GM12891 (cell line): ENCODE measurements around the gene SRGAP3.

Source experiments
- POLR2A ChIP-seq: IDR thresholded peaks from 2 replicates; pipeline ENCODE4 v1.6.1; 2011; ENCODE audit warnings: low read depth, low read length, control low read depth
- POLR2AphosphoS5 ChIP-seq: IDR thresholded peaks from 2 replicates; pipeline ENCODE4 v1.6.1; 2011; ENCODE audit warnings: low read depth, low read length, control low read depth
- POU2F2 ChIP-seq: IDR thresholded peaks from 2 replicates; pipeline ENCODE4 v1.6.1; 2011; ENCODE audit warnings: low read depth, mild to moderate bottlenecking, control low read depth, low read length, moderate library complexity
- TAF1 ChIP-seq: IDR thresholded peaks from 2 replicates; pipeline ENCODE4 v1.6.1; 2011; ENCODE audit warnings: low read depth, low read length, control low read depth

GRCh38 chr3:8954938-8955763 lies 294.3 kb downstream of the SRGAP3 start:
- no peak for TF ChIP-seq POLR2A
- TF ChIP-seq TAF1: no peak
- no peak for TF ChIP-seq POU2F2
- TF ChIP-seq POLR2AphosphoS5: no peak
